ENCODE results near the gene FAF1. TPM values are rescaled to one million over a fixed set of nuclear protein-coding genes. Genes with fewer than 3 reads are reported as not detected.

Gene FAF1
- total and polyA plus RNA-seq, 4 donors, result 8.6 to 45.0 (median 18.2) TPM

- Histone ChIP-seq H3K27ac (ENCODE audit: low read depth in 1 of 2, low read length in 2 of 2) (no peak overlapping the region), H3K27me3 (ENCODE audit: control insufficient read depth in 4 of 4, insufficient read depth in 4 of 4, low read length in 3 of 4) (no peaks in the 10 kb centered on the region), H3K9ac (ENCODE audit: low read depth in 1 of 2, low read length in 2 of 2) (no peak overlapping the region), H3K36me3 (ENCODE audit: control insufficient read depth in 4 of 4, insufficient read depth in 3 of 4, low read depth in 1 of 4, low read length in 3 of 4) (no peaks in the 10 kb centered on the region), H3K4me3 (ENCODE audit: low read depth in 1 of 3, low read length in 3 of 3) (no peak overlapping the region), H3K4me1 (ENCODE audit: control insufficient read depth in 4 of 4, insufficient read depth in 4 of 4, low read length in 3 of 4) (peaks cover 0 to 16% (median 9%) of the 10 kb centered on the region in 4 donors), H3K9me3 (ENCODE audit: control insufficient read depth in 4 of 4, low read length in 3 of 4) (no peaks in the 10 kb centered on the region)
- no peak for DNase-seq (ENCODE audit: low spot score)
- TF ChIP-seq GABPA (IDR thresholded peaks at IDR 0.05 in 1 of 2, conservative IDR thresholded peaks at IDR 0.05 in 1 of 2) (no peak), HNF4A (conservative IDR thresholded peaks at IDR 0.05) (no peak), JUND (IDR thresholded peaks at IDR 0.05) (no peak), YY1 (IDR thresholded peaks at IDR 0.05) (no peak), ATF3 (IDR thresholded peaks at IDR 0.05) (no peak), ZBTB33 (IDR thresholded peaks at IDR 0.05) (no peak), NR2F2 (IDR thresholded peaks at IDR 0.05) (no peak), CTCF (IDR thresholded peaks at IDR 0.05; ENCODE audit: low read depth, low read length, missing input control) (no peak), SP1 (IDR thresholded peaks at IDR 0.05) (no peak), EGR1 (IDR thresholded peaks at IDR 0.05; ENCODE audit: low read depth in 2 of 2) (no peak), FOXA1 (IDR thresholded peaks at IDR 0.05) (no peak), RAD21 (IDR thresholded peaks at IDR 0.05) (no peak), REST (IDR thresholded peaks at IDR 0.05) (no peak), MAX (IDR thresholded peaks at IDR 0.05) (no peak), RXRA (IDR thresholded peaks at IDR 0.05) (no peak), TAF1 (conservative IDR thresholded peaks at IDR 0.05) (no peak), HNF4G (IDR thresholded peaks at IDR 0.05) (no peak), FOXA2 (IDR thresholded peaks at IDR 0.05) (no peak)
- WGBS, result 98% methylated on average over 3 of the region's 3 CpGs
These were observed 22.5 kb upstream of the FAF1 start for GRCh38 chr1:50982611-50983010.

Measured in liver (tissue), 9 donors.